GM21447 (cell line): ENCODE measurements around the gene BRWD1.
"Not testable (repeated sequence)": the region's sequence is repeated elsewhere in the genome, so short reads cannot be mapped to it uniquely, and the experiment has no call there.

Experiments
- ATAC-seq: cut with Tn5 transposase; IDR thresholded peaks from one replicate; pipeline ENCODE4 v1.9.1; 2021; ENCODE audit not compliant: unreplicated experiment

BRWD1 gene

DNA sequence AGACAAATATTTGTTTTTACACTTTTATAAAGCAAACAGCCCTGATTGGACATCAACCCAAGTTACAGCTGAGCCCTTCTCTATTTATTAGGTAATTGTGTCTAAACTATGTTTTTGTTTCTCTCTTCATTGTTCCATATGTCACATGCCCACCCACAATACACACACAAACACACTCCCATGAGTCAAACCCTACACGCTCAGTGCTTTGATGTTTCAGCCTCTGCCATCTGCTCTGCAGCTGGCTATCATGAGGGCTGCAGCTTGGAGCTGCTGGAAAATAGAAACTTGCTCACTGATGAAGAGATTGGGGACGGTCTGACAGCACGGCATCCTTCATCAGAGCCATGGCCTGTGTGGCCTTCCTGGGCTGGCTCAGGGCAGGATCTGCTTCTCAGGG, 171.9 kb downstream of the BRWD1 start:
- no peak for ATAC-seq

DNA sequence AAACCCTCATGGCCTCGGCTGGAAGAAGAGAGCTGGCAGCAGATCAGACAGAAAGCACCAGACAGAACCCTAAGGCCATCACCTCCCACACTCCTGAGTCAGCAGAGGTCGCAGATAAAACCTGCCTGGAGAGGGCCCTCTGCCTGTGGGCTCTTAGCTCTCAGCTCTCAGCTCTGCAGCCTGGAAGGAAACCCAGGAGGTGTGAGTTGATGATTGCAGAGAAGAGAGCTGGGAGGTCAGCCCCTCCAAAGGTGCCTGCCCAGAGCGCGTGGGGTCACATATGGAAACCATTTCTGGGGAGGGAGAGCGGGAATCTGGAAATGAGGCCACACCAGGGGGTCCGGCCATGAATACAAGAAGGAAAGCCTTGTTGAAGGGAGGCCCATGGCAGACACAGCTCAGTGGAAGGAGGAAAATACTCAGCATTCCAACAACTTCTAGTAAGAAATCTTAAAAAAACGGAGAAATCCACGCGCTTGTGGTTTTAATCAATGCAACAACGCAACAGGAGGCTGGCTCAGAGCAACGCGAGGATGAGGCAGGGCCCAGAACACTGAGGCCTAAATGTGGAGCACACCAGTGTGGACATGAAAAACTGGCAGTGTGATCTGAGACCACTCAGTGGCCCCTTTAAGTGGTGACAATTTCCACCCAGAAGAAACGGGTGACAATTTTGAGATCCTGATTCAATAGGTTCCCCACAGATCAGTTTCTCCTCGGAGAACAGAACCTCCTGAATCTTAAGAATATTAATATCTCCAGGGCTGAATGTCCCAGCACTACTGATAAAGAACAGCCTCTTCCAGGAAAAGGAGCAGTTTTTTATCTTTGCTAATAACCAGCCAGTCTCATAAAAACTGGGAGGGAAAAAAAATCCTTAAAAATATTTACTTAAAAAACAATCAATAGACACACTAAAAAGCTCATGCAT, 175.9 kb downstream of the BRWD1 start:
- ATAC-seq, result no peak

DNA sequence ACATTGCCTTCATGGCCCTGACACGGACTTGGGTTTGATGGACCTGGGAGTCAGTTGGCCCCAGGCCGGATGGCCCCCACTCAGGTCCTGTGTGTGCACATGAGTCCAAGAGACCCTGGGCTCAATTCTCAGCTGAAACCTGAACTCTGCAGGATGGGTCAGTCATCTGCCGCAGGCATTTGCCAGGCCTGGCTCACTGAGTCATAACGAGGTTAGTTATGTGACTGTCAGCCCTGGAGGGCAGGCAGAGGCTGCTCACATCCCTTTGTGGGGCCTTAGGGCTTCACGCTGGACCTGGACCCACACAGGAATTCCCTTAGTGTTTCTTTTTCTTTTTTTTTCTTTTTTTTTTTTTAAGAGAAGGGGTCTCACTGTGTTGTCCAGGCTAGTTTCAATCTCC, 176.7 kb downstream of the BRWD1 start:
- no peak for ATAC-seq

DNA sequence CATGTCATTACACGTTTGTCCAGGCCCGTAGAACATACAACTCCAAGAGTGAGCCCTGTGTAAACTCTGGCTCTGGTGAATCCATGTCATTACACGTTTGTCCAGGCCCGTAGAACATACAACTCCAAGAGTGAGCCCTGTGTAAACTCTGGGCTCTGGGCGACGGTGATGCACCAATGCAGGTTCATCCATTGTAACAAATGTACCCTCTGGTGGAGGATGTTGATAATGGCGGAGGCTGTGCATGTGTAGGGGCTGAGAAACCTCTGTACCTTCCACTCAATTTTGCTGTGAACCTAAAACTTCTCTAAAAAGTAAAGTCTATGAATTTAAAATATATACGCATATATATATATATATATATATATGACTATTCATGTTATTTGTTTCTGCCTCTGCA, 177.3 kb downstream of the BRWD1 start:
- not testable (repeated sequence) for ATAC-seq

DNA sequence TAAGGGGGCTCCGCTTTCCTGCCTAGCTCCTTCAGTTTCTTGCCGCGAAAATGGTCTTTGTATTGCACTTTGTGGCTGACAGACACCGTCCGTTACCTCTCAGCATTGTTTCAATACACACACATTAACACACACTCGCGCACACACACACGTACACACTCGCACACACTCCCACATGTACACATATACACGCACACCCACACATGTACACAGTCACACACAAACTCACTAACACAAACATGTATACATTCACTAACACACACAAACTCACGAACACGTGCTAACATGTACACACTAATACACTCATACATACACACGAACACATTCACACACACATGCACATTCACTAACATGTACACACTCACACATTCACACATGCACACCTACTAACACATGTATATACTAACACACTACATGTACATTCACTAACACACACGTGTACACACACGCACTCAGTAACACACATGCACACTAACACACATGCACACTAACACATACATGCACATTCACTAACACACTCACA, 179.1 kb downstream of the BRWD1 start:
- ATAC-seq, result no peak
